Measurements from ENCODE around the gene LENEP.
A peak's percentile ranks its signal among the peaks of the same experiment; 100 is the strongest.

LENEP gene

DNA sequence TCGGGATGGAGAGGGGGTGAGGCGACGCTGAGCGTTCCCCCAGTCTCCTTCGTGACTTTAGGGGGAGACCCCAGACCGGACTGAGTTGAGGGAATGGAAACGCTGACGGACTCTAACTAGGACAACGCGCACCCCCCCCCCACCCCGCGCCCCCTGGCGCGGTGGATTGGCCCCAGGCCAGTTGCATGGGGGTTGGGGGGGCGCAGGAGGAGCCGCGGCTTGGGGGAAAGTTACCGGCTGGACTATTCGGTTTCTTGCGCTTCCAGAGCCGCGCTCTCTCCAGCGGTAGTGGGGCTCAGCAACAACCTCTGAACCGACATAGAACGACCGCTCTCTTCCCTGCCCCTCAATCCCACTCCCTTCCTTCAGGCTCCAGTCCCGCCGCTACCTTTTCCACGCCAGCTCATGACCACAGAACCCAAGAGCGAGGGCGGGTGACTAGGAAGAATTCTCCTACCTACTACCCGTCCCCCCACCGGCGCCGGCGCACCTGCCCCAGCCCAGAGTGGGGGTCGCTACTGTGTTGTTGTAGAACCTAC is 9.9 kb downstream of the LENEP start:
- no peaks in the 10 kb centered on the region for H3K36me3 Mint-ChIP-seq
- DNase-seq (ENCODE audit: low spot score in 2 of 2) (no peak), ATAC-seq (ENCODE audit: low read depth) (no peak)
- H3K27ac Mint-ChIP-seq = peak overlapping the region; percentile 88
- H3K4me1 Mint-ChIP-seq = peaks cover 43% of the 10 kb centered on the region
- no peaks in the 10 kb centered on the region for H3K9me3 Mint-ChIP-seq
- no peaks in the 10 kb centered on the region for H3K27me3 Mint-ChIP-seq
- H3K4me3 Mint-ChIP-seq = peak overlapping the region; percentile 99

DNA sequence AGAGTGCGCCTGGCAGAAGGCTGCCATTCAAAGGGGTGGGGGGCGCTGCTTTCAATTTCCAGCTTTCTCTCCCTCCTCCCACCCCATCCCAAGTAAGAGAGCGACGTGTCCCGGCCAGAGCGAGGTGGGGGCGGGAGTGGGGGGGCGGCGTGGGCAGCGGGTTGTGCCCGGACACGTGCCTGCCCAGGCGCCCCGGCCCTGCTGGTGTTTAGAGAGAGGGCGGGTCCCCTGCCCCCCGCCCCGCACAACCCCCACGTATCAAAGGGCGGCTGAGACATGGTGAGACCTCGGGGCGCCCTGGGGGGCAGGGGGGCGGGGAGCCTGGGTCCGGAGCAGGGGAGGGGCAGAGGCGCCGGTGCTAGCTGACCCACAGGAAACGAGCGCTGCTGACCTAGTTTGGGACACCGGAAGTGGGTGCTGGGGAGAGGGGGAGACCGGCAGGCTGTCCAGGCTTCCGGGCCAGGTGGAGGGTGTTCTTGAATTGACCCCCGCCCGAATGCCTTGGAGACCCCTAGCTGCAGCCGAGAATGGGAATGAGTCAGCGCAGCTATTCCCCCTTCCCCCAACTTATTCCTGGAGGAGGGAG is 10.5 kb downstream of the LENEP start:
- Mint-ChIP-seq H3K4me1 (peaks cover 44% of the 10 kb centered on the region), H3K27ac (peak overlapping the region; percentile 88), H3K9me3 (no peaks in the 10 kb centered on the region), H3K27me3 (no peaks in the 10 kb centered on the region), H3K4me3 (peak overlapping the region; percentile 99), H3K36me3 (peaks cover 1% of the 10 kb centered on the region)
- ATAC-seq (ENCODE audit: low read depth) (no peak), DNase-seq (ENCODE audit: low spot score in 2 of 2) (no peak)

DNA sequence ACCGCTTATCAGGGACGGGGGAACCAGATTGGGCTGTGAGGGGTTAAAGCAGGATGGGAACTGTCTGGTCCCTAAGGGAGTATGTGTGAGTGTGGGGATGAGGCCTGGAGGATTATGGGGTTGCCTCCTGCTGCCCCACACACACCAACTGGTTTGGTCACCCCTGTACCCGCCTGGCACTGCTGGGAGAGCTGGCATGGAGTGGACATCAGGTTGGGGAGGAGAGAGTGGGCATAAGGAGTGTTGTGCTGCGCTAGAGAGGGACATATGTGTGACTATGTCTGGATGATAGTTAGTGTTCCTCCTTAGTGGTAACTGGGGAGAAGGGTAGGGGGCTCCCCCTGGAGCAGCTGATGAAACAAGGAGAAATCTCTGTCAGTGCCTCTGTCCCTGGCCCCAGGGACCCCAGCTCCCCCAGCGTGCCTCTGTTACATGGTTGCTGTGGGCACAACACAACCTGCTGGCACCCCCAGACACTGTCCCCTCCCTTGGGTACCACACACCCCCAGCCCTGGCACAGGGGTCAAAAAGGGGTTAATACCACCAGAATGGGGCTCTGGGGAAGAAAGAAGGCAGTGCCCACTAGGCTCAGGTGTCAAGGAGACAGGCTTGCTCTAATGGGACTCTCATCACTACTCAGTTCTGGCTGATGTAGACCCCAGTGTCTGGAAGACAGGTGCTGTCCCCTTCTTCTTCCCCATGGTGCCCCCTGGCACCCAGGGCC is 11.1 kb downstream of the LENEP start:
- DNase-seq (ENCODE audit: low spot score in 2 of 2) (no peak), ATAC-seq (ENCODE audit: low read depth) (no peak)
- Mint-ChIP-seq H3K4me1 (peaks cover 43% of the 10 kb centered on the region), H3K9me3 (no peaks in the 10 kb centered on the region), H3K36me3 (peaks cover 2% of the 10 kb centered on the region), H3K4me3 (peak overlapping the region; percentile 99), H3K27ac (peak overlapping the region; percentile 88), H3K27me3 (no peaks in the 10 kb centered on the region)

DNA sequence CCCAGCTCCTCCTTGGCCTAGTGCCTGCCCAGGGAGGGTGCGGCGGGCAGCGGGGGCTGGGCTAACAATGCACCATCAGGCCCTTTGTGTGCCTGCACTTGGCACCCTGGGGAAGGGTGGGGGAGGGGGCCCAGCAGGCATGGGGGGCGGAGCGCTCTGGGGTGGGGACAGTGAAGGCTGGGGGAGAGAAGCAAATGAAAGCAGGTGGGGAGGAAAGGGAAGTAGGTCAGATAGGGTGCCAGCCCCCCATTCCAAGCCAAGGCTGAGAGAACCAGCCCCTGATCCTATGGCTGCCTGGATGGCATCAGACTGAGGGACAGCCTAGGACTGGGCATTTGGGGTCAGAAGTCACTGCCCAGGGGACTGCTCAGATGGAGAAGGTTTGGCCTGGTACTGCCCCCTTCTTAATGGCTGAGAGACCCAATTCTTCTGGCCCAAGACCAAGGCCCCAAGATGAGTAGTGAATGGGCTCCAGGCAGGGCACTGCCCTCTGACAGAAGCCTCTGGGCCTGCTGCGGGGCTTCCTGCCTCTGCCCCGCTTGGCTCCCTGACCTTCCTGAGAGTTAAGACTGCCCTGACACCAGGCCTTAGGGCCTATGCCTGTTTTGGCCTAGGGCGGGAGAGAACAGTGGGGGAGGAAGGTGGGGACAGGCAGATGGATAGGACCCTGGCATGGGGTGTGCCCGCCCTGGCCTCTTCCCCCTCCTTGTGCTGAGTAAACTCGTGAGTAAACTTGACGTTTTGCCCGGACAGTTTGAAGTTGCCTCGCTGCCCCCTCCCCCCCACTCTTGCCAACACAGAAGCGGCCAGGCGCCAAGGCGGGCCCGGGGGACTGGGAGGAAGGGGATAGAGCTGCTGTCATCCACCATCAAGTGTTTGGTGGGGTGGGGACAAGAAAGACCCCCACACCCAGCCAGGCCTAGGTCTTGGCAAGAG is 12.0 kb downstream of the LENEP start:
- Mint-ChIP-seq H3K9me3 (no peaks in the 10 kb centered on the region), H3K4me3 (peak overlapping the region; percentile 99), H3K27me3 (no peaks in the 10 kb centered on the region), H3K27ac (peak overlapping the region; percentile 88), H3K4me1 (peaks cover 46% of the 10 kb centered on the region), H3K36me3 (peaks cover 7% of the 10 kb centered on the region)
- ATAC-seq (ENCODE audit: low read depth) = peak; percentile 27
- peak in 1 of 2 donors; percentile 51 for DNase-seq (ENCODE audit: low spot score in 2 of 2)

DNA sequence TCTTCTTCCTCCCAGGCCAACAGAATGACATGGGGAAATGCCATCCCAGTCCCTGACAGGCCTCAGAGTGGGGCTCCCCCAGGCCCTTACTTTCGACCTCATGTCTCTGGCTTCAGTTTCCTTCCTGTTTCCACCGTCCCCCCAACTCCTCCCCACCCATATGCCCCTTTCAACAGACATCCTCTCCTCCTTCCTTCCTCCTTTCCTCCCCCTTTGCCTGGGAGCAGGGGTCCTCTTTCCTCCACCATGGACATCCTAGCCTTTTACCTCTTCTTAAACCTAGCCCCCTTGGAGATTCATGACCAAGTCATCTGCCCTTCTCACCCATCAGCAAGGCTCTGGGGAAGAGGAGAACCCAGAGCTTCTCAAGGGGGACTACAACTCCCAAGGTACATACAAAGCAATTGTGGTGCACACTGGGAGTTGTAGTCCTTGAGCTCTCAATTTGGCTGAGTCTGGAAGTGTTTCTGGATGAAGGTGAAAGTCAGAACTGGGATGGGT is 13.3 kb downstream of the LENEP start:
- no peak for DNase-seq (ENCODE audit: low spot score in 2 of 2)
- H3K4me1 Mint-ChIP-seq = peaks cover 52% of the 10 kb centered on the region

DNA sequence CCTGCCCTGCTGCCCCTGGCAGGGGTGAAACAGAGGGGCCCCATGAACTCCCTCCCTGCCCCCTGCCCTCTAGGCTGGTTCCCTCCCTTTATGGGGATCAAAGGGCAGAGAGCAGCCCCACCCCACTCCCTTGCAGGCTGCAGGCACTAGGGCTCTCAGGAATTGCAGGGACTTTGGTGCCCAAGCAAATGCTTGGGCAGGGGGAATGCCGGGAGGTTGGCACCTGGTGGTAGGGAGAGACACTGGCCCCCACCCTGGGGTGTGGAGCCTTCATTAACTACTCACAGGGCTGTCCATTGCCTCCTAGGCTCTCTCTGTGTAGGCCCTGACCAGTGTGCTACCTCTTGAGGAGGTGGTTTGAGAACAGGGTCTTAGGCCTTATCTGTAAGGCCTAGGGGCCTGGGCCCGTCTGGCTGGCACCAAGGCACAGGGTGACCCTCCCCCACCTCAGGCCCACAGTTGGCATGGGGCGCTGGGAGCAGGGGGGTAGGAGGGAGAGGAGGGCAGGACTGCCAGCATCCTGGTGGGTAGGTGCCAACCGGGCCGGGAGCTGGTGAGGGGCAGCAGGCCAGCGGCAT is 14.0 kb downstream of the LENEP start:
- Mint-ChIP-seq H3K27me3 (no peaks in the 10 kb centered on the region), H3K9me3 (no peaks in the 10 kb centered on the region), H3K4me3 (no peak overlapping the region), H3K4me1 (peaks cover 56% of the 10 kb centered on the region), H3K36me3 (peaks cover 7% of the 10 kb centered on the region), H3K27ac (no peak overlapping the region)
- ATAC-seq (ENCODE audit: low read depth) = no peak
- DNase-seq (ENCODE audit: low spot score in 2 of 2) = no peak

More for the DNA sequence above, 13.3 kb downstream of the LENEP start:
- Mint-ChIP-seq H3K27ac (peak overlapping the region; percentile 88), H3K36me3 (peaks cover 7% of the 10 kb centered on the region), H3K27me3 (no peaks in the 10 kb centered on the region), H3K4me3 (peak overlapping the region; percentile 72), H3K9me3 (no peaks in the 10 kb centered on the region)
- peak; percentile 28 for ATAC-seq (ENCODE audit: low read depth)

DNA sequence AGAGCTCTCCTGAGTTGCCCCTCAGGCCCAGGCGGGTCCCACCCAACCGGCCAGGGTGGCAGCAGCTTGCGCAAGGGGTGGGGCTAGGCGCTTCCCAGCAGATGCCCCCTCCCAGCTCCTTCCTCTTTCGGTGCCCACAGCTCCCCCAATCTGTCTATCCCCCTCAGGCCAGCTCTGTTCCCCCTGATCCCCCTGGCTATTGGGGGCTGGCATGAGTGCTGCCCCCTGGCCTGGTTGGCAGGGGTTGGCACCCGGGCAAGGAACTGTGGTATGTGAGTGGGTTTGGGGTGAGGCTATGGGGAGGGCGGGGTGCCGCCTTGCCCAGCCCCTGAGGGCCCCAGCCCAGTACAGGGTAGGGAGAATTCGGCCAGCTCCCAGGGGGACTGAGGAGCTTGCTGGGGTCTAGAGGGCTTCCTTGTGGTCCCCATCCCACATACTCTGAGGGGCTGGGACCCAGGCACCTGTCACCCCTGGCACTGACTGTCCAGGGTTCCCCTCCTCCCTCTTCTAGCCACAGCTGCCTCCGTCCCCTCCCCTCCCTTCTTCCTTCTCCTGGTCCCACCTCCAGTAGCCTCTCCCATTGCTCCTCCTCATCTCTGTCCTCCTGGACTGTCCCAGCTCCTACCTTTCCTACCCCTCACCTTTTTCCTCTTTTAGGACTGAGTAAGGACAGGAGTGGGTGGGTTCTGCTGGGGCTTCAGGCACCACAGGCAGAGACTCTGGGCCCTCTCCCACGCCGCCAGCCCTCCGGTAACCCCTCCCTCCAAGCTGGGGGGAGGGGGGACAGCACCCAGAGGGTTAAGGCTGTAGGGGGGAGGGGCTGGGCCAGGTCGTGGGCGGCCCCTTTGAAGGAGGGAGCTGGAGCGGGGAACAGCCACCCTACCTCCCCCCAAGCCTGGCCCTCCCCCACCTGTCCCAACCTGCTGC is 14.9 kb downstream of the LENEP start:
- Mint-ChIP-seq H3K27ac (no peak overlapping the region), H3K27me3 (no peaks in the 10 kb centered on the region), H3K36me3 (peaks cover 7% of the 10 kb centered on the region), H3K4me1 (peaks cover 63% of the 10 kb centered on the region), H3K4me3 (no peak overlapping the region), H3K9me3 (no peaks in the 10 kb centered on the region)
- DNase-seq (ENCODE audit: low spot score in 2 of 2) = no peak
- ATAC-seq (ENCODE audit: low read depth) = no peak

DNA sequence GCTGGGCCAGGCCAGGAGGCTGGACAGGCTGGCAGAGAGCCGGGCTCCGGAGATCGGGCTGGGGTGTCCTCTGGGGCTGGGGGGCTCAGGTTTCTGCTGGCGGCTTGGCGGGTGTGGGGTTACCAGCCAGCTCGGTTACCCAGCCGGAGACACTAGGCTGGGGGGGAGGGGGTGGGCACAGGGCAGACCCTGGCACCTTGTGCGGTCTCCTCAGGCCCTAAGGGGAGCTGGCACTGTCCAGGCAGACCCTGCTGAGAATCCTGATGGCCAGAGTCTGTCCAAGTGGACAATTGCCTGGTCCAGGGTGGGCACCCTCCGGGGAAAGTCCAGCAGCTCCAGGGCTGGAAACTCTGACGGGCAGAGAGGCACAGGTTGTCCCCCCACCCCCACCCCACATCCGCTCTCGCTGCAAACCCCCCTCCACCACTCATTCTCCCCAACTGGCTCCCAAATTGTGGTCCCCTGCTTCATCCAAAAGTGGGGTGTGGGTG is 15.9 kb downstream of the LENEP start:
- Mint-ChIP-seq H3K27ac (no peak overlapping the region), H3K9me3 (no peaks in the 10 kb centered on the region), H3K36me3 (peaks cover 7% of the 10 kb centered on the region), H3K27me3 (no peaks in the 10 kb centered on the region), H3K4me3 (peak overlapping the region; percentile 44), H3K4me1 (peaks cover 66% of the 10 kb centered on the region)
- DNase-seq (ENCODE audit: low spot score in 2 of 2) (no peak), ATAC-seq (ENCODE audit: low read depth) (no peak)

DNA sequence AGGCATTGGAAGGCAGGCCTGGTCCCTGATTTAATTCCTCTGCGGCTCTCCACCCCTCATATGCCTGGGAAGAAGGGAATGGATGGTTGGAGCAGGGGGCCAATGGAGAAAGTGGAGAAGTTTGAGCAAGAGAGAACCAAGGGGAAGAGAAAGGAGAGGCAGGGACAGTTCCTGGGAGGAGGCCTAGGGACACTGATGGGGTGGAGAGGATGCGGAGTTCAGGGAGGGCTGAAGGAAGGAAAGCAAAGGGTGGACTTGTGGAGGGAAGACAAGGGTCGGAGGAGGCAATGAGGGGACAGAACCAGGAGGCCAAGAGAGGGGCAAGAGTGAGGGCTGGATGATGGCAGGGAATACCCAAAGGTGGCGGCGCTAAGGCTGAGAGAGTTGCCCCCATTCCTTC is 16.4 kb downstream of the LENEP start:
- H3K27ac Mint-ChIP-seq = no peak overlapping the region
- no peaks in the 10 kb centered on the region for H3K27me3 Mint-ChIP-seq
- no peak for DNase-seq (ENCODE audit: low spot score in 2 of 2)
- no peak for ATAC-seq (ENCODE audit: low read depth)
- H3K9me3 Mint-ChIP-seq = no peaks in the 10 kb centered on the region
- peak overlapping the region; percentile 44 for H3K4me3 Mint-ChIP-seq
- peaks cover 64% of the 10 kb centered on the region for H3K4me1 Mint-ChIP-seq
- peaks cover 7% of the 10 kb centered on the region for H3K36me3 Mint-ChIP-seq

DNA sequence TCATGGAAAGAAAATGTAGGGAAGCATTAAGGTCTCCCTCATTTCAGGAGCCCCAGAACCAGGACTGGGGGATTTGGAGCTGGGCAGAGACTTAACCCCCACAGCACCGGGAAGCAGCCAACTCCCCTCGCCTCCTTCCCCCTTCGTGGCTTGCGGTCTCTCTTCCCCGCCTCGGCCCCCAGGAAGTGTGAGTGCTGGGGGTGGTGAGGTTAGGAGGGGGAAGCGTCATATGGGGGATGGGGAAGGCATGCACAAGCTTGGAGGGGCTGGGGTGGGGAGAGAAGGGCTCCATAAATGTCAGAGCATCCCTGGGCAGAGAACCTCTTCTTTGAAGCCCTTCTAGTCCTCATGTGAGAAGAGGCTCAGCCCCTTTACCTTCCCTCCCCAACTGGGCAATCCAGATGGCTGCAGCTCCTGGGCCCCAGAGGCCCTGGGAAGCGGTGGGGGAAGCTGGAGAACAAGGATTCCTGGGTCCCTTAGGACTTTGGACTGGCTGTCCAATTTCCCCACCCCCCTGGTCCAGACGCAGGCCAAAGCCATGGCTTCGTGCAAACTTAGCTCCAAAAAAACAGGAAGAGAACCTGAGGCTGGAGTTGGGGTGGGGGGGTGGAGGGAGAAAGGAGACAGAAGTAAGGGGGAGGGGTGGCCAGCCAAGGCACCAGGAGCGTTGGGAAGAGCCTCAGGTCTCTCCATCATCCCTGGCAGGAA is 17.0 kb downstream of the LENEP start:
- Mint-ChIP-seq H3K27me3 (no peaks in the 10 kb centered on the region), H3K4me1 (peaks cover 61% of the 10 kb centered on the region), H3K4me3 (peak overlapping the region; percentile 27), H3K9me3 (no peaks in the 10 kb centered on the region), H3K36me3 (peaks cover 7% of the 10 kb centered on the region), H3K27ac (peak overlapping the region; percentile 4)
- ATAC-seq (ENCODE audit: low read depth) (no peak), DNase-seq (ENCODE audit: low spot score in 2 of 2) (no peak)

DNA sequence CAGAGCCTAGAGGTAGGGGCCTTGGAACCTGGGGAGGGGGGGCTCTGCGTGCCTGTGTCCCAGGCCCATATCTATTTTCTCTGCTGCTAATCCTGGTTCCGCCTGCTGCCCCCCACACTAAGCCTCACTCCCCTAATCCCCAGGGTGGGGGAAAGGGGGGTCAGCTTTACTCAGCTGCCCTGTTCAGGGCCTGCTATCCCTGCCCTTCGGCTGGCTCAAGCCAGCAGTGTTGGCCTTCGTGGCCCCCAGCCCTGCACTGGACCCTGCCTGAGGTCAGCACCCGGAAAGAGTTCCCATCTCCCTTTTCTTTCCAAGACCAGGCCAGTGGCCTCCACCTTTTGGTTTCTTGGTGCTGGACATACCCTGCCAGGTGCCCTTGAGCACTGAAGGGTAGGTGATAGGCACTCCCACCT is 17.6 kb downstream of the LENEP start:
- no peak for ATAC-seq (ENCODE audit: low read depth)
- DNase-seq (ENCODE audit: low spot score in 2 of 2) = no peak

DNA sequence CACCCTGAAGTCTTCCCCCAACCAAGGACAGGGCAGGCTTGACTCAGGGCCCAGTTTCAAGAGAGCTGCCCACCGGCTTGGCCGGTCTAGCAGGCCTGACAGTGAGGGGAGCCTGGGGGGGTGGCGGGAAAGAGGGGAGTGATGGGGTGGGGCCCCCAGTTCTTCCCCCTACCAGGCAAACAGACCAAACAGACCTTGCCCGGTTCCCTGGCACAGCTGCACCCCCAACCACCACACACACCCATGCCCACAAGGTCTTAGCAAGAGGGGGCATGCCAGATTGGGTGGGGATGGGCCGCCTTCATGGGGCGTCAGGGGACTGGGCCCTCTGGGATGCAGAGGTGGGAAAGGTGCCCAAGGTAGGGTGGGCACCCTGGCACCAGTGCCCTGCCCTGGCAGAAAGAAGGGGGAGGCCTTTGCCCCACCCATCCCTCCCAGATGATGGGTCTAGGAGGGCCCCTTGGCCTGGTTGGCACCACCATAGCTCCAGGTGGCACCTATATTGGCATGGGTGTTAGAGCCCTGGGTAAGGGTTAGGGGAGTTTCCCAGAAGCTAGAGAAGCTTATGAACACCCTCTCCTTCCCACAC is 18.1 kb downstream of the LENEP start:
- ATAC-seq (ENCODE audit: low read depth) = no peak
- no peak for DNase-seq (ENCODE audit: low spot score in 2 of 2)
- H3K4me1 Mint-ChIP-seq = peaks cover 63% of the 10 kb centered on the region
- H3K36me3 Mint-ChIP-seq = peaks cover 7% of the 10 kb centered on the region
- no peak overlapping the region for H3K4me3 Mint-ChIP-seq
- H3K27me3 Mint-ChIP-seq = no peaks in the 10 kb centered on the region
- H3K27ac Mint-ChIP-seq = no peak overlapping the region
- H3K9me3 Mint-ChIP-seq = no peaks in the 10 kb centered on the region

More for the DNA sequence above, 17.6 kb downstream of the LENEP start:
- peaks cover 63% of the 10 kb centered on the region for H3K4me1 Mint-ChIP-seq
- H3K9me3 Mint-ChIP-seq = no peaks in the 10 kb centered on the region
- H3K4me3 Mint-ChIP-seq = no peak overlapping the region
- peaks cover 7% of the 10 kb centered on the region for H3K36me3 Mint-ChIP-seq
- no peaks in the 10 kb centered on the region for H3K27me3 Mint-ChIP-seq
- H3K27ac Mint-ChIP-seq = no peak overlapping the region
